ENCODE data around the gene CCL14.

DNA sequence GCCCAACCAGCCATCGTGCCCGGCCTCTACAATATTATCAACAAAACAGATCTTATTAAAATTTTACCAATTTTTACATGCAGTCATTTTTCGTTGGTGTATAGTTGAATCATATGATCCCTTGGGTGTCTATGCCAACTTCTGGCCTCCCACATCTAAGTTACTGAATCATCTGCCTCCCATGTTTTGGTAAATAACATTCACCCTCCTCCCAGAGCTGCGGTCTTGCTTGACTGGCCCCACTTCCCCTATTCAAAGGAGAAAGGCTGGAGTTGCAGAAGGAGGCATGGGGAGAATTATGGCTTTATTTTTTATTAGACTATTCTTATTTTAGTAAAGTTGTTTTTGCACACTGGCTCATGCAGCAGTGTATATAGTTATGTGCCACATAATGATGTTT lies 49.7 kb upstream of the CCL14 start:
- no peak for TF ChIP-seq EZH2 (IDR thresholded peaks at IDR 0.05)
- no peak for TF ChIP-seq POLR2AphosphoS5 (IDR thresholded peaks at IDR 0.05; ENCODE audit: borderline replicate concordance, low read depth, low read length)
- no peak for TF ChIP-seq FOXP2 (optimal IDR thresholded peaks at IDR 0.05; ENCODE audit: control extremely low read depth, extremely low read length, insufficient read depth)
